HG02852 (cell line): ENCODE data around the gene RIMS4.

ENCODE experiments used
- ATAC-seq: cut with Tn5 transposase; IDR thresholded peaks from one replicate; pipeline ENCODE4 v1.9.1; 2021; ENCODE audit warnings: mild to moderate bottlenecking, moderate library complexity; ENCODE audit not compliant: unreplicated experiment

The RIMS4 gene

GRCh38 chr20:44704551-44704971, 105.8 kb downstream of the RIMS4 start:
- no peak for ATAC-seq

- no peak for ATAC-seq
Measured at GRCh38 chr20:44703956-44704488, 106.3 kb downstream of the RIMS4 start.

- no peak for ATAC-seq
Measured at GRCh38 chr20:44703183-44703925, 107.0 kb downstream of the RIMS4 start.

GRCh38 chr20:44702776-44703175, 107.6 kb downstream of the RIMS4 start:
- no peak for ATAC-seq

- no peak for ATAC-seq
Measured at GRCh38 chr20:44701858-44702256, 108.5 kb downstream of the RIMS4 start.
